HG02588 (cell line): ENCODE results near the gene CHST15.

ENCODE experiments used
- ATAC-seq: cut with Tn5 transposase; IDR thresholded peaks from one replicate; pipeline ENCODE4 v1.9.1; 2021; ENCODE audit warnings: mild to moderate bottlenecking, moderate library complexity; ENCODE audit not compliant: unreplicated experiment

Gene CHST15

GRCh38 chr10:124014416-124015154 lies 78.8 kb downstream of the CHST15 start:
- ATAC-seq = no peak

GRCh38 chr10:124013916-124014315 lies 79.5 kb downstream of the CHST15 start:
- ATAC-seq = no peak

- no peak for ATAC-seq
Observed at GRCh38 chr10:124012991-124013390, 80.4 kb downstream of the CHST15 start.

GRCh38 chr10:124012583-124012982 lies 80.8 kb downstream of the CHST15 start:
- no peak for ATAC-seq

GRCh38 chr10:124012066-124012465 lies 81.3 kb downstream of the CHST15 start:
- ATAC-seq = no peak

GRCh38 chr10:124011464-124011863 lies 81.9 kb downstream of the CHST15 start:
- ATAC-seq = no peak

- ATAC-seq = no peak
Observed at GRCh38 chr10:124010563-124011131, 82.8 kb downstream of the CHST15 start.

- ATAC-seq = no peak
Observed at GRCh38 chr10:124010024-124010423, 83.4 kb downstream of the CHST15 start.

GRCh38 chr10:124009231-124010015 lies 84.0 kb downstream of the CHST15 start:
- ATAC-seq = no peak

- ATAC-seq = no peak
Observed at GRCh38 chr10:124008681-124009080, 84.7 kb downstream of the CHST15 start.

- ATAC-seq = no peak
Observed at GRCh38 chr10:124008187-124008586, 85.2 kb downstream of the CHST15 start.

GRCh38 chr10:124007773-124008145 lies 85.6 kb downstream of the CHST15 start:
- no peak for ATAC-seq

- no peak for ATAC-seq
Observed at GRCh38 chr10:124007102-124007772, 86.2 kb downstream of the CHST15 start.

- ATAC-seq = no peak
Observed at GRCh38 chr10:124006526-124006925, 86.9 kb downstream of the CHST15 start.

GRCh38 chr10:124005991-124006392 lies 87.4 kb downstream of the CHST15 start:
- ATAC-seq = no peak

GRCh38 chr10:124005091-124005490 lies 88.3 kb downstream of the CHST15 start:
- no peak for ATAC-seq

GRCh38 chr10:124004663-124005004 lies 88.8 kb downstream of the CHST15 start:
- no peak for ATAC-seq

- no peak for ATAC-seq
Observed at GRCh38 chr10:124003871-124004662, 89.3 kb downstream of the CHST15 start.

GRCh38 chr10:124003481-124003870 lies 89.9 kb downstream of the CHST15 start:
- no peak for ATAC-seq

- ATAC-seq = no peak
Observed at GRCh38 chr10:124003070-124003419, 90.4 kb downstream of the CHST15 start.
